ENCODE measurements around the gene CLDN22. TPM values are rescaled to one million over a fixed set of nuclear protein-coding genes. Genes with fewer than 3 reads are reported as not detected.

Gene CLDN22
- total and polyA plus RNA-seq, 3 donors from 2014 or later: not detected

- Histone ChIP-seq H3K36me3 (ENCODE audit: low read depth, missing control alignments) (no peaks in the 10 kb centered on the region), H3K4me1 (no peaks in the 10 kb centered on the region), H3K4me3 (no peak overlapping the region), H3K27ac (no peak overlapping the region), H3K27me3 (no peaks in the 10 kb centered on the region), H3K9me3 (no peaks in the 10 kb centered on the region)
- TF ChIP-seq POLR2A (IDR thresholded peaks at IDR 0.05) (no peak), CTCF (IDR thresholded peaks at IDR 0.05) (no peak)
- 83 to 90% methylated on average over 2 of the region's 2 CpGs for WGBS, 2 donors
- intact Hi-C loops (cut with DNase I; ENCODE audit: low total_unique reads): no loop called here
- no peak for DNase-seq
Observed at GRCh38 chr4:183330841-183331240, 10.8 kb upstream of the CLDN22 start.

GRCh38 chr4:183329954-183330742 lies 10.1 kb upstream of the CLDN22 start:
- Histone ChIP-seq H3K4me1 (no peaks in the 10 kb centered on the region), H3K36me3 (ENCODE audit: low read depth, missing control alignments) (no peaks in the 10 kb centered on the region), H3K27me3 (no peaks in the 10 kb centered on the region), H3K9me3 (no peaks in the 10 kb centered on the region), H3K4me3 (no peak overlapping the region), H3K27ac (no peak overlapping the region)
- intact Hi-C loops (cut with DNase I; ENCODE audit: low total_unique reads): no loop called here
- TF ChIP-seq CTCF (IDR thresholded peaks at IDR 0.05) (no peak), POLR2A (IDR thresholded peaks at IDR 0.05) (no peak)
- WGBS, 2 donors: 78 to 90% methylated on average over 9 to 10 of the region's 10 CpGs
- DNase-seq: no peak

- whole genome bisulfite sequencing, 2 donors: 73 to 80% methylated on average over 6 of the region's 6 CpGs
- Histone ChIP-seq H3K4me1 (no peaks in the 10 kb centered on the region), H3K9me3 (no peaks in the 10 kb centered on the region), H3K27ac (no peak overlapping the region), H3K27me3 (no peaks in the 10 kb centered on the region), H3K4me3 (no peak overlapping the region), H3K36me3 (ENCODE audit: low read depth, missing control alignments) (no peaks in the 10 kb centered on the region)
- TF ChIP-seq POLR2A (IDR thresholded peaks at IDR 0.05) (no peak), CTCF (IDR thresholded peaks at IDR 0.05) (no peak)
- no peak for DNase-seq
- intact Hi-C loops (cut with DNase I; ENCODE audit: low total_unique reads): no loop called here
Observed at GRCh38 chr4:183329244-183329643, 9.2 kb upstream of the CLDN22 start.

GRCh38 chr4:183328832-183329231 lies 8.8 kb upstream of the CLDN22 start:
- no peak overlapping the region for H3K27ac ChIP-seq
- TF ChIP-seq POLR2A (IDR thresholded peaks at IDR 0.05) (no peak), CTCF (IDR thresholded peaks at IDR 0.05) (no peak)
- no peak for DNase-seq
- 40 to 41% methylated on average over 5 to 7 of the region's 7 CpGs for WGBS, 2 donors
- no peaks in the 10 kb centered on the region for H3K27me3 ChIP-seq
- H3K36me3 ChIP-seq (ENCODE audit: low read depth, missing control alignments): no peaks in the 10 kb centered on the region
- H3K9me3 ChIP-seq: no peaks in the 10 kb centered on the region
- intact Hi-C loops (cut with DNase I; ENCODE audit: low total_unique reads): no loop called here
- H3K4me1 ChIP-seq: no peaks in the 10 kb centered on the region
- H3K4me3 ChIP-seq: no peak overlapping the region

GRCh38 chr4:183327827-183328226 lies 7.8 kb upstream of the CLDN22 start:
- Histone ChIP-seq H3K27me3 (no peaks in the 10 kb centered on the region), H3K36me3 (ENCODE audit: low read depth, missing control alignments) (no peaks in the 10 kb centered on the region), H3K4me1 (no peaks in the 10 kb centered on the region), H3K9me3 (no peaks in the 10 kb centered on the region), H3K4me3 (no peak overlapping the region), H3K27ac (no peak overlapping the region)
- intact Hi-C loops (cut with DNase I; ENCODE audit: low total_unique reads): no loop called here
- 92% methylated on average over 7 of the region's 7 CpGs for WGBS, 2 donors
- no peak for TF ChIP-seq POLR2A (IDR thresholded peaks at IDR 0.05)
- no peak for TF ChIP-seq CTCF (IDR thresholded peaks at IDR 0.05)
- no peak for DNase-seq
